Gastroesophageal sphincter (tissue), 4 donors: Measurements from ENCODE around the gene ZNF138. TPM values are rescaled to one million over a fixed set of nuclear protein-coding genes. Genes with fewer than 3 reads are reported as not detected.
A peak's percentile ranks its signal among the peaks of the same experiment; 100 is the strongest.
"Not testable (repeated sequence)": the region's sequence is repeated elsewhere in the genome, so short reads cannot be mapped to it uniquely, and the experiment has no call there.

Experiments
- ATAC-seq: fragments of 150-250 bp; one replicate; pipeline ENCODE4 v1.9.1; 2016; ENCODE audit warnings: mild to moderate bottlenecking, moderate library complexity
- H3K27ac ChIP-seq, 4 donors: fragments of 200-600 bp; sonication (generic) in 3 of 4; 1 replicate in 3 of 4; 2 replicates in 1 of 4; pipeline ENCODE4 v1.5.1; 2016 to 2019
- H3K27me3 ChIP-seq: fragments of 200-600 bp; sonication (generic); one replicate; pipeline ENCODE4 v1.5.1; 2019
- H3K36me3 ChIP-seq, 2 donors: fragments of 200-600 bp; sonication (generic); one replicate each; pipeline ENCODE4 v1.5.1; 2019; ENCODE audit warnings: control low read depth in 1 of 2
- H3K4me1 ChIP-seq, 3 donors: fragments of 200-600 bp; sonication (generic); 1 replicate in 2 of 3; 2 replicates in 1 of 3; pipeline ENCODE4 v1.5.1; 2016 to 2019; ENCODE audit warnings: control low read depth in 2 of 3
- H3K4me3 ChIP-seq, 2 donors: fragments of 200-600 bp; sonication (generic); one replicate each; pipeline ENCODE4 v1.5.1; 2019; ENCODE audit warnings: mild to moderate bottlenecking in 1 of 2, moderate library complexity in 1 of 2
- H3K9me3 ChIP-seq, 3 donors: fragments of 200-600 bp; sonication (generic); one replicate each; pipeline ENCODE4 v1.5.1; 2017 to 2019; ENCODE audit warnings: control low read depth in 2 of 3
- CTCF ChIP-seq, 4 experiments: fragments of 200-600 bp in 2 of 4; fragments of 450-650 bp in 2 of 4; sonication (generic) in 1 of 4; IDR thresholded peaks; one replicate each; pipeline ENCODE4 v1.5.1; 2017 to 2019; ENCODE audit warnings: antibody characterized with exemption in 4 of 4, mild to moderate bottlenecking in 2 of 4, moderate library complexity in 2 of 4
- EP300 ChIP-seq: sonication (generic); formaldehyde crosslinking; IDR thresholded peaks from one replicate; pipeline ENCODE4 v1.6.1; 2017; ENCODE audit warnings: antibody characterized with exemption, mild to moderate bottlenecking
- POLR2A ChIP-seq, 2 donors: fragments of 450-650 bp; IDR thresholded peaks; one replicate each; pipeline ENCODE4 v1.6.1; 2017; ENCODE audit warnings: antibody characterized with exemption in 2 of 2, mild to moderate bottlenecking in 2 of 2, moderate library complexity in 1 of 2
- POLR2AphosphoS5 ChIP-seq: sonication (generic); formaldehyde crosslinking; IDR thresholded peaks from one replicate; pipeline ENCODE4 v1.6.1; 2017; ENCODE audit warnings: antibody characterized with exemption
- WGBS, 2 donors: methylation state at CpG; one replicate each; pipeline ENCODE4 v1.1.5; 2018; ENCODE audit warnings: low coverage in 1 of 2; 5-methylcytosine and 5-hydroxymethylcytosine counted together
- total RNA-seq, 4 donors: library from RNA; depleted of rRNA; stranded (reverse); fragments of >200 nt; gene quantifications; one replicate each; pipeline ENCODE4 v1.1.0, GENCODE V29; 2016

The ZNF138 gene
- total RNA-seq, 4 donors from 2014 or later = 3.3 to 16.2 (median 6.7) TPM

- no peaks in the 10 kb centered on the region for H3K9me3 ChIP-seq
- no peak overlapping the region for H3K4me3 ChIP-seq
- H3K36me3 ChIP-seq = no peaks in the 10 kb centered on the region
- TF ChIP-seq POLR2A (IDR thresholded peaks at IDR 0.05) (no peak), POLR2AphosphoS5 (no peak), EP300 (no peak), CTCF (IDR thresholded peaks at IDR 0.05) (no peak)
- no peak for ATAC-seq
- H3K4me1 ChIP-seq = no peaks in the 10 kb centered on the region
- peaks cover 4% of the 10 kb centered on the region for H3K27me3 ChIP-seq
- no peak overlapping the region for H3K27ac ChIP-seq
These were observed 6.9 kb upstream of the ZNF138 start for GRCh38 chr7:64787295-64787694.

DNA sequence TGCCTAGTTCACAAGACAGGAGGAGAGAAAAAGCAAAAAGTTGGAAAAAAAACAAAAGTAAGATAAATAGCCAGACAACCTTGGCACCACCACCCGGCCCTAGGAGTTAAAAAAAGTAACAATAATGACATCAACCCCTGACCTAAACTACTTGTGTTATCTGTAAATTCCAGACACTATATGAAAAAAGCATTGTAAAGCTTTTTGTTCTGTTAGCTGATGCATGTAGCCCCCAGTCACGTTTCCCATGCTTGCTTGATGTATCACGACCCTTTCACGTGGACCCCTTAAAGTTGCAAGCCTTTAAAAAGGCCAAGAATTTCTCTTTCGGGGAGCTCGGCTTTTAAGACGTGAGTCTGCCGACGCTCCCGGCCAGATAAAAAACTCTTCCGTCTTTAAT is 5.0 kb upstream of the ZNF138 start:
- H3K27ac ChIP-seq, H3K4me3 ChIP-seq, ATAC-seq, H3K4me1 ChIP-seq, H3K9me3 ChIP-seq, H3K27me3 ChIP-seq, H3K36me3 ChIP-seq: not testable (repeated sequence)
- 17 to 55% methylated on average over 7 to 9 of the region's 11 CpGs for WGBS, 2 donors

GRCh38 chr7:64793106-64793755 is 997 bp upstream of the ZNF138 start:
- no peak for ATAC-seq
- H3K36me3 ChIP-seq = peaks cover 0 to 12% of the 10 kb centered on the region in 2 donors
- no peaks in the 10 kb centered on the region for H3K27me3 ChIP-seq
- no peak overlapping the region for H3K4me3 ChIP-seq
- peak overlapping the region in 2 of 4 donors; percentile 81 to 84 for H3K27ac ChIP-seq
- peaks cover 0 to 16% (median 4%) of the 10 kb centered on the region in 3 donors for H3K4me1 ChIP-seq
- no peak for TF ChIP-seq CTCF (IDR thresholded peaks at IDR 0.05)
- TF ChIP-seq POLR2AphosphoS5 = no peak
- no peak for TF ChIP-seq EP300
- no peak for TF ChIP-seq POLR2A (IDR thresholded peaks at IDR 0.05)
- WGBS, 2 donors = 87 to 100% methylated on average over 2 to 3 of the region's 4 CpGs
- no peaks in the 10 kb centered on the region for H3K9me3 ChIP-seq

GRCh38 chr7:64795176-64795575 is 948 bp downstream of the ZNF138 start:
- Histone ChIP-seq H3K9me3 (no peaks in the 10 kb centered on the region), H3K27me3 (no peaks in the 10 kb centered on the region), H3K27ac (no peak overlapping the region), H3K4me1 (peaks cover 0 to 16% (median 4%) of the 10 kb centered on the region in 3 donors), H3K36me3 (peaks cover 0 to 26% of the 10 kb centered on the region in 2 donors), H3K4me3 (peak overlapping the region; percentile 64 to 87)
- no peak for TF ChIP-seq CTCF (IDR thresholded peaks at IDR 0.05)
- TF ChIP-seq POLR2AphosphoS5 = no peak
- TF ChIP-seq EP300 = no peak
- no peak for TF ChIP-seq POLR2A (IDR thresholded peaks at IDR 0.05)
- ATAC-seq = no peak
- 0 to 11% methylated on average over 1 of the region's 1 CpG for whole genome bisulfite sequencing, 2 donors

DNA sequence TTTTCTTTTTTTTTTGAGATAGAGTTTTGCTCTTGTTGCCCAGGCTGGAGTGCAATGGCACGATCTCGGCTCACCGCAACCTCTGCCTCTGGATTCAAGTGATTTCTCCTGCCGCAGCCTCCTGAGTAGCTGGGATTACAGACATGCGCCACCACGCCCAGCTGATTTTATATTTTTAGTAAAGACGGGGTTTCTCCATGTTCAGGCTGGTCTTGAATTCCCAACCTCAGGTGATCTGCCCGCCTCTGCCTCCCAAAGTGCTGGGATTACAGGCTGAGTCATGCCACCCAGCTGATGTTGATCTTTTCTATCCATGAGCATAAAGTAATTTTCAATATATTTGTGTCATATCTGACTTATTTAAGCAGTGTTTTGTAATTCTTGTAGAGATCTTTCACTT is 4.9 kb downstream of the ZNF138 start:
- not testable (repeated sequence) for H3K27ac ChIP-seq, H3K9me3 ChIP-seq, H3K27me3 ChIP-seq, H3K4me3 ChIP-seq, ATAC-seq
- WGBS, 2 donors = 98 to 100% methylated on average over 4 to 8 of the region's 8 CpGs
- Histone ChIP-seq H3K4me1 (peaks cover 0 to 16% (median 4%) of the 10 kb centered on the region in 3 donors), H3K36me3 (peaks cover 0 to 47% of the 10 kb centered on the region in 2 donors)

- no peak for TF ChIP-seq POLR2A (IDR thresholded peaks at IDR 0.05)
- TF ChIP-seq EP300 = no peak
- no peak for TF ChIP-seq CTCF (IDR thresholded peaks at IDR 0.05)
- TF ChIP-seq POLR2AphosphoS5 = no peak
- 49 to 69% methylated on average over 2 of the region's 2 CpGs for WGBS, 2 donors
- Histone ChIP-seq H3K4me1 (no peaks in the 10 kb centered on the region), H3K9me3 (no peaks in the 10 kb centered on the region), H3K27ac (no peak overlapping the region), H3K36me3 (peaks cover 0 to 47% of the 10 kb centered on the region in 2 donors), H3K27me3 (no peaks in the 10 kb centered on the region), H3K4me3 (no peak overlapping the region)
- no peak for ATAC-seq
These were observed 8.5 kb downstream of the ZNF138 start for GRCh38 chr7:64802699-64803098.
